Karpas-422 (cell line): ENCODE measurements around the gene NAGLU. TPM values are rescaled to one million over a fixed set of nuclear protein-coding genes. Genes with fewer than 3 reads are reported as not detected.

ENCODE experiments used
- DNase-seq: peaks from one replicate; pipeline ENCODE4 v3.0.0-alpha.2; 2015
- H2AFZ ChIP-seq: fragments of 200-600 bp; sonication (generic); 2 replicates; pipeline ENCODE4 v1.6.1; 2014; ENCODE audit warnings: antibody characterized with exemption, low read length, mixed read lengths
- H3K27ac ChIP-seq: fragments of 200-600 bp; sonication (generic); 2 replicates; pipeline ENCODE4 v1.5.1; 2014; ENCODE audit warnings: mild to moderate bottlenecking, low read length, moderate library complexity
- H3K27me3 ChIP-seq: fragments of 200-600 bp; sonication (generic); 2 replicates; pipeline ENCODE4 v1.6.1; 2014; ENCODE audit warnings: low read length, mixed read lengths
- H3K36me3 ChIP-seq: fragments of 200-600 bp; sonication (generic); 2 replicates; pipeline ENCODE4 v1.6.1; 2014; ENCODE audit warnings: low read length, mixed read lengths; ENCODE audit not compliant: insufficient read depth
- H3K4me1 ChIP-seq: fragments of 200-600 bp; sonication (generic); 2 replicates; pipeline ENCODE4 v1.6.1; 2014; ENCODE audit warnings: mild to moderate bottlenecking, low read length, mixed read lengths
- H3K4me2 ChIP-seq: fragments of 200-600 bp; sonication (generic); 2 replicates; pipeline ENCODE4 v1.6.1; 2014; ENCODE audit warnings: low read length, low read depth, mild to moderate bottlenecking; ENCODE audit not compliant: poor library complexity, severe bottlenecking
- H3K4me3 ChIP-seq: fragments of 200-600 bp; sonication (generic); 2 replicates; pipeline ENCODE4 v1.5.1; 2014; ENCODE audit warnings: mild to moderate bottlenecking, antibody characterized with exemption, low read length, mixed read lengths
- H3K79me2 ChIP-seq: fragments of 200-600 bp; sonication (generic); 2 replicates; pipeline ENCODE4 v1.6.1; 2014; ENCODE audit warnings: mild to moderate bottlenecking, low read length, mixed read lengths
- H3K9ac ChIP-seq: fragments of 200-600 bp; sonication (generic); 2 replicates; pipeline ENCODE4 v1.6.0; 2014; ENCODE audit warnings: low read length
- H3K9me2 ChIP-seq: fragments of 200-600 bp; sonication (generic), shearing (Covaris generic); replicated peaks from 2 replicates; pipeline ENCODE4 v1.6.0; 2014; ENCODE audit warnings: mild to moderate bottlenecking, low read length, moderate library complexity; ENCODE audit not compliant: insufficient read depth
- H3K9me3 ChIP-seq: fragments of 300-700, 200-600 bp; sonication (generic); 2 replicates; pipeline ENCODE4 v1.6.1; 2014; ENCODE audit warnings: low read length, mixed read lengths
- H4K20me1 ChIP-seq: fragments of 200-600 bp; sonication (generic); 2 replicates; pipeline ENCODE4 v1.6.1; 2014; ENCODE audit warnings: mild to moderate bottlenecking, antibody characterized with exemption, low read length, low read depth; ENCODE audit not compliant: insufficient read depth
- total RNA-seq: library from RNA; depleted of rRNA; stranded (reverse); fragments of >200 nt; shearing (Covaris generic); gene quantifications from 2 replicates; pipeline ENCODE4 v1.2.3, GENCODE V29; 2014; ENCODE audit warnings: low replicate concordance

NAGLU gene
- total RNA-seq, 1 experiment from 2014 or later = 40.0 TPM

DNA sequence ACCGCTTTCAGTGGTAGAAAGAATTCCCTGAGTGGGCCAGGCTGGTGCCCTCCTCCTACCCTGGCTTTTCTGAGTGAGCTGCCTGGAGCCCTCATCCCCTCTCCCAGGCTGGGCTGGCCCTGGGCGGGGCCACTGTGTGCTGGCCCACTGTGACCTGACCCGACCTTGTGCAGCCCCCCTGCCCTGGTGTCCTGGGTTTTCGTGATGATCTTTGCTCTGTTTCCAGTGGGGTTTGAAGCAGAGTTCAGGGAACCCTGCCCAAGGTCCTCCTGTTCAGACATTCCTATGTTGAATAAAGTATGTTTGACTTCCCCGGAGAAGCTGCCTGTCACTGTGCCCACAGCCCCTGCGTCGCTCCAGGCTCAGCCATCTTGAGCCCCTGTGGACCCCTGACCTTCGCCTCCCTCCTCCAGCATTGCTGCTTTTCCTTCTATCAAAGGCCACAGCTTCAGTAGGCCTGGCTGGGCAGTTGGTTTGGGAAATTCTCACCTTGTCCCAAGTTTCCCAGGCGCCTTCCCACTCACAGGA is 13.7 kb upstream of the NAGLU start:
- Histone ChIP-seq H3K9ac (no peak overlapping the region), H2AFZ (no peak overlapping the region), H4K20me1 (no peaks in the 10 kb centered on the region), H3K4me2 (no peak overlapping the region), H3K4me1 (peaks cover 5% of the 10 kb centered on the region), H3K4me3 (no peak overlapping the region), H3K36me3 (no peaks in the 10 kb centered on the region), H3K9me2 (no peaks in the 10 kb centered on the region), H3K27ac (no peak overlapping the region), H3K9me3 (no peaks in the 10 kb centered on the region), H3K27me3 (no peaks in the 10 kb centered on the region), H3K79me2 (no peaks in the 10 kb centered on the region)
- no peak for DNase-seq

DNA sequence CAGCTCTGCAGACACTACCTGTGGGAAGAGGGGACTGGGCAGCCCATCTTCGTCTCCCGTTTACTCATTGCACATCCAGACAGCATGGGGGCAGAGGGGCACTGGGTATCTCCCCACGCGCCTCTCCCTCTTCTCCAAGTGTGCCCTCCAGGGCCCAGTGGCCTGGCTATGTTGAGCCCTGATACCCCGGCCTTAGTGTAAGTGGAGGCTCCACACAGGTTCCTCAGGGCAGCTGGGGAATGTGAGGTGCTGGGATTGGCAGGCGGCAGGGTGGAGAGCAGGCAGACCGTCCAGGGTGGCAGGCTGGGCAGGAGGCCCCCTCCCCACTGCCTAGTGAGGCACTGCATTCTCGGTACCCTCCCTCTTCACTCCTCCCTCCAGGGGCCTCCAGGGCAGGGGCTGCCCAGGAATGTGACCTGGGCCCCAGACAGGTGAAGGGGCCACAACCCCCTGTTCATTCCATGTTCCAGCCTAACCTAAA is 13.2 kb upstream of the NAGLU start:
- H3K79me2 ChIP-seq = no peaks in the 10 kb centered on the region
- no peak overlapping the region for H3K4me2 ChIP-seq
- no peaks in the 10 kb centered on the region for H3K9me2 ChIP-seq
- no peaks in the 10 kb centered on the region for H3K27me3 ChIP-seq
- no peak overlapping the region for H3K4me3 ChIP-seq
- H3K4me1 ChIP-seq = peaks cover 5% of the 10 kb centered on the region
- no peak overlapping the region for H3K27ac ChIP-seq
- no peak overlapping the region for H3K9ac ChIP-seq
- DNase-seq = no peak
- H3K9me3 ChIP-seq = no peaks in the 10 kb centered on the region
- H2AFZ ChIP-seq = no peak overlapping the region
- H4K20me1 ChIP-seq = no peaks in the 10 kb centered on the region
- H3K36me3 ChIP-seq = no peaks in the 10 kb centered on the region

- Histone ChIP-seq H3K9me3 (no peaks in the 10 kb centered on the region), H2AFZ (no peak overlapping the region), H3K4me1 (peaks cover 11% of the 10 kb centered on the region), H3K79me2 (no peaks in the 10 kb centered on the region), H3K9ac (no peak overlapping the region), H3K27ac (no peak overlapping the region), H3K4me2 (no peak overlapping the region), H3K9me2 (no peaks in the 10 kb centered on the region), H3K36me3 (no peaks in the 10 kb centered on the region), H4K20me1 (no peaks in the 10 kb centered on the region), H3K4me3 (no peak overlapping the region), H3K27me3 (no peaks in the 10 kb centered on the region)
- no peak for DNase-seq
Observed at GRCh38 chr17:42525221-42525620, 10.8 kb upstream of the NAGLU start.

GRCh38 chr17:42526031-42526444 is 10.0 kb upstream of the NAGLU start:
- no peak overlapping the region for H3K4me3 ChIP-seq
- no peaks in the 10 kb centered on the region for H3K79me2 ChIP-seq
- H3K9me2 ChIP-seq = no peaks in the 10 kb centered on the region
- H3K4me2 ChIP-seq = no peak overlapping the region
- H3K4me1 ChIP-seq = peaks cover 15% of the 10 kb centered on the region
- H3K27ac ChIP-seq = no peak overlapping the region
- H2AFZ ChIP-seq = no peak overlapping the region
- no peaks in the 10 kb centered on the region for H4K20me1 ChIP-seq
- H3K9me3 ChIP-seq = no peaks in the 10 kb centered on the region
- H3K36me3 ChIP-seq = no peaks in the 10 kb centered on the region
- no peaks in the 10 kb centered on the region for H3K27me3 ChIP-seq
- DNase-seq = no peak
- no peak overlapping the region for H3K9ac ChIP-seq

DNA sequence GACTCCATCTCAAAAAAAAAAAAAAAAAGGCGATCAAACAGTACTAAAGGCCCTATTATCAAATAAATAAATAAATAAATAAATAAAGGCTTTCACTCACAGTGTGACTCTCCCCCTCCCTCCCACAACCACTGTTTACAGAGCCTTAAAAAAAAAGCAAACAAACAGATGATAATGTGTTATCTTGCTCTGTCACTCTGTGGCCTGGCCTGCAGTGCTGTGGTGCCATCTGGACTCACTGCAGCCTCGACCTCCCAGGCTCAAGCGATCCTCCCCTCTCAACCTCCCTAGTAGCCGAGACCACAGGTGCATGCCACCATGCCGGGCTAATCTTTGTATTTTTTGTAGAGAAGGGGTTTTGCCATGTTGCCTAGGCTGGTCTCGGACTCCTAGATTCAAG is 8.1 kb upstream of the NAGLU start:
- peaks cover 18% of the 10 kb centered on the region for H3K4me1 ChIP-seq
- no peak overlapping the region for H2AFZ ChIP-seq
- H3K9me2 ChIP-seq = no peaks in the 10 kb centered on the region
- H3K27me3 ChIP-seq = no peaks in the 10 kb centered on the region
- H3K4me3 ChIP-seq = no peak overlapping the region
- H3K36me3 ChIP-seq = no peaks in the 10 kb centered on the region
- no peaks in the 10 kb centered on the region for H4K20me1 ChIP-seq
- H3K27ac ChIP-seq = no peak overlapping the region
- no peak overlapping the region for H3K9ac ChIP-seq
- DNase-seq = no peak
- no peak overlapping the region for H3K4me2 ChIP-seq
- no peaks in the 10 kb centered on the region for H3K9me3 ChIP-seq
- no peaks in the 10 kb centered on the region for H3K79me2 ChIP-seq

- Histone ChIP-seq H3K27ac (no peak overlapping the region), H3K9ac (no peak overlapping the region), H3K9me3 (no peaks in the 10 kb centered on the region), H3K4me2 (no peak overlapping the region), H2AFZ (no peak overlapping the region), H3K36me3 (no peaks in the 10 kb centered on the region), H3K4me1 (peaks cover 17% of the 10 kb centered on the region), H3K27me3 (no peaks in the 10 kb centered on the region), H3K79me2 (no peaks in the 10 kb centered on the region), H3K4me3 (no peak overlapping the region), H3K9me2 (no peaks in the 10 kb centered on the region), H4K20me1 (no peaks in the 10 kb centered on the region)
- no peak for DNase-seq
Observed at GRCh38 chr17:42529061-42529460, 7.0 kb upstream of the NAGLU start.

DNA sequence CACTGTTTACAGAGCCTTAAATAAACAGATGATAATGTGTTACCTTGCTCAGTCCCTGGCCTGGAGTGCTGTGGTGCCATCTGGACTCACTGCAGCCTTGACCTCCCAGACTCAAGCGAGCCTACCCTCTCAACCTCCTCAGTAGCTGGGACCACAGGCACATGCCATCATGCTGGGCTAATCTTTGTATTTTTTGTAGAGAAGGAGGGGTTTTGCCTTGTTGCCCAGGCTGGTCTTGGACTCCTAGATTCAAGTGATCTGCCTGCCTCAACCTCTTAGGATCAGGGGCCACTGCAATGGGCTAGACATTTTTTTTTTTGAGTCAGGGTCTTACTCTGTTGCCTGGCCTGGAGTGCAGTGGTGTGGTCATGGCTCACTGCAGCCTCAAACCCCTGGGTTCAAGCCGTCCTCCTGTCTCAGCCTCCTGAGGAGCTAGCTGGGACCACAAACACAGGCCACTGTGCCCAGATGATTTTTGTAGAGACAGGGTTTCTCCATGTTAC is 5.0 kb upstream of the NAGLU start:
- no peak overlapping the region for H3K27ac ChIP-seq
- no peak overlapping the region for H3K9ac ChIP-seq
- no peaks in the 10 kb centered on the region for H3K79me2 ChIP-seq
- H3K36me3 ChIP-seq = no peaks in the 10 kb centered on the region
- no peak for DNase-seq
- no peaks in the 10 kb centered on the region for H4K20me1 ChIP-seq
- H3K9me2 ChIP-seq = no peaks in the 10 kb centered on the region
- H3K4me3 ChIP-seq = no peak overlapping the region
- H3K27me3 ChIP-seq = no peaks in the 10 kb centered on the region
- H3K4me2 ChIP-seq = no peak overlapping the region
- peaks cover 24% of the 10 kb centered on the region for H3K4me1 ChIP-seq
- H3K9me3 ChIP-seq = no peaks in the 10 kb centered on the region
- no peak overlapping the region for H2AFZ ChIP-seq

GRCh38 chr17:42531455-42532354 is 4.3 kb upstream of the NAGLU start:
- Histone ChIP-seq H3K4me1 (peaks cover 25% of the 10 kb centered on the region), H3K27ac (no peak overlapping the region)

More at GRCh38 chr17:42531455-42532354, 4.3 kb upstream of the NAGLU start:
- peak overlapping the region; percentile 72 for H3K9ac ChIP-seq
- H3K27me3 ChIP-seq = no peaks in the 10 kb centered on the region
- H3K4me2 ChIP-seq = peak overlapping the region; percentile 87
- H3K4me3 ChIP-seq = peak overlapping the region; percentile 66
- H3K79me2 ChIP-seq = peaks cover 2% of the 10 kb centered on the region
- no peaks in the 10 kb centered on the region for H3K9me3 ChIP-seq
- peak; percentile 75 for DNase-seq
- H3K9me2 ChIP-seq = no peaks in the 10 kb centered on the region
- no peaks in the 10 kb centered on the region for H3K36me3 ChIP-seq
- peak overlapping the region; percentile 86; the same call in 1 of the 2 replicates for H2AFZ ChIP-seq
- peaks cover 2% of the 10 kb centered on the region; the same call in 1 of the 2 replicates for H4K20me1 ChIP-seq
